GM21619 (cell line): ENCODE data around the gene PPP3R1.

ENCODE experiments used
- ATAC-seq: cut with Tn5 transposase; IDR thresholded peaks from one replicate; pipeline ENCODE4 v1.9.1; 2021; ENCODE audit not compliant: unreplicated experiment

Gene PPP3R1

GRCh38 chr2:68258851-68259250, 6.5 kb upstream of the PPP3R1 start:
- no peak for ATAC-seq

GRCh38 chr2:68256093-68256450, 3.7 kb upstream of the PPP3R1 start:
- ATAC-seq, result no peak

GRCh38 chr2:68253219-68254068, 1.1 kb upstream of the PPP3R1 start:
- no peak for ATAC-seq

DNA sequence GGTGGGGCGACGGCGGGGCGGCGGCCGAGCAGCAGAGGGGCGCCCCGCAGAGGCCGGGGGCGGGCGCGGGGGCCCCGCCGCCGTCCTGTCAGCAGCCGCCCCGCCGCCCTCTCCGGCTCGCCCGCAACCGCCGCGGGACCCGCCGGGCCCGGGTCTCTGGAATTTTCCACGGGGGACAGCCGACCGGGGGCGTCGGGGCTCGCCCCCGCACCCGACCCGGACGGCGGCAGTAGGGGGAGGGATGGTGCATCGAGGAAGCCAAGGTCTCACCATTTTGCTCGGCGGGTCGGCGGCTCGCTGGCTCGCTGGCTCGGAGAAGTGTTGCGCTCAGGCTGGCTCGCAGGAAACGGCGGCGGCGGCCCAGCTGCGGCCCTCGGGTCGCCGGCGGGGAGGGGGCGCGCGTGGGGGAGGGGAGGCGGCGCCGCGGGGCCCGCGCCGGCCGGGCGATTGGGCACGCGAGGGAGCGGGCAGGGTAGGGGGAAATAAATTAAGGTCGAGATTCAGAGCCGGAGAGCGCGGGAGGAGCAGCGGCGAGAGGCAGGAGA, 405 bp downstream of the PPP3R1 start:
- ATAC-seq, result peak; percentile 4

DNA sequence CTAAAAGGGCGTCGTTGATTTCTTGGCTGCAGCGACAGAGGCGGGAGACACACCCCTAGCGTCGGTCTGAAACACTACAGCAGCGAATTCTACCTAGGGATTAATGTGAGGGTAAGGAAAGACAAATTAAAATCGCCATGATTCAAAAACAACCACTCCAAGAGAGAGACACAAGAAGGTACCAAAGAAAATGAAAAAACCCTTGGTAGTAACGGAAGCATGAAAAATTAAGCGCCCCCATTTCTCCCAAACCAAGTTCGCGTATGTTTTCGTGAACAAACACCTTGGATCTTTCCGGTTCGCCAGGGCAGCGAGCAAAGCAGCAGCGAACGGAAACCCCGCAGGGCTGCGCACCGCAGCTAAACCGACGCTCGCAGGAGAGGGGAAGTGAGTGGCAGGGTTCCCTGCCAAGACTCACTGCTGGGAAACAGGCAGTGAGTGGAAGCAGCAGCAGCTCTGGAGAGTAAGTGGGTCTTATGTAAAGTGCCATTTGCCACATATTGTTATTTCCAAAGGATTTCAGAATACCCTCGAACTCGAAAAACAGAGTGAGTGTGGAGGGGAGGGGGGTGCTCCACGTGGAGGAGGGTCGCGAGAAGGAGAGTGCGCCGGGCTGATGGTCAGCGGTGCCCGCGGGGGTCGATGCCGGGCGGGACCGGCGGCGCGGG, 1.0 kb downstream of the PPP3R1 start:
- peak; percentile 55 for ATAC-seq

DNA sequence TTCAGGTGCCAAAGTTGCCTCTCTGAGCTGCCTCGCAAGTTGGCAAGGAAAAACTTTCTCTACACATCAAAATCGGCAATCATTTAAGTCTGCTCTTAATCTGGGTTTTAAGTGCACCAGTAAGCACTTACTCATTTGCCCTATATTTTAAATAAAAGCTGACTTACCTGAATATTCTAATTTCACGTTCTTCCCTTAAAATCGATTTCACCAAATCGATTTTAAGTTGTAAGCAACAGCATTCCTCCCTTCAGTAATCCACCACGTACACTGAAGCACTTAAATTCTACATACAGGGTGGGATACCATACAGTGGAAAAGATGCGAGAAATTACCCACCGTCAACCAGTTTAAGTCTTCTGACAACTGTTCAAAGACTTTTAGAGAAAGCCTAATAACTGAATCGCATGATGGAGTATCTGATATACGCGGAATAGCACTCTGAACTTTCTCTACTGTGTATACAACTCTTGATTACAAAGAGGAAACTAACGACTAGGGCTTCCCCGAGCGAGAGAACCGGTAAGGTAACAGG, 1.6 kb downstream of the PPP3R1 start:
- no peak for ATAC-seq

- ATAC-seq, result no peak
Measured at GRCh38 chr2:68250196-68250595, 2.1 kb downstream of the PPP3R1 start.

DNA sequence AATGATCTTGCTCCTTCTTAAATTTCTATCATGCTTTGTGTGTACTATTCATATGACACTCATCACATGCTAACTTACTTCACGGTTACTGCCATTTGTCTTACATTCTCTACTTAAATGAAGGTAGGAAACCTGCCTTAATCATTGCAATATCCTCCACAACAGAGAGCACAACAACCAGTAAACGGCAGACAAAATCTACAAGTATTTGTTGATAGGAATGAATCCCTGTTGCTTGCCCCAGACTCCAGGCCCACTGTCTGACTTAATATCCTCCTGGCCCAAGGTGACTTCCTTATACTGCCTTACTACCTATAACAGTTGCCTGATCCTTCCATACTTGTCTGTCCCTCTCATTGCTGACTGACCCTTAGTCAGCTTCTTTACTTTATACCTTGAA, 3.5 kb downstream of the PPP3R1 start:
- no peak for ATAC-seq

DNA sequence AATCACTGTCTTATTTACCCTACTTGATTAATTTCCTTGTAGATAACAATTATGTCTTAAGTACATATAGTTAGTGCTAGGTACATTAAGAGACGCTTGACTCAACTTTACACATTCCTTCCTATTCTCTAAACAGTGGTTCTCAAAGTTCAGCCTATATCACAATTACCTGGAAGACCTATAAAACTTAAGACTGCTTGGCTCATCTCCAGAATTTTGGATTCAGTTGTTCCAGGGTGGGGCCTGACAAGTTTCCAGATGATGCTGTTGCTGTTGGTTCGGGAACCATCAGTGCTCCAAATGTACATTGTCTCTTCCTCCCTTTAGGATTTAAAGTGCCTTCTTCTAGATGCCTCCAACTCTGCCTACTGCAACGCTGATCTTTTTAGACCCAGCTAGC, 4.0 kb downstream of the PPP3R1 start:
- ATAC-seq, result no peak

GRCh38 chr2:68246396-68246795, 5.9 kb downstream of the PPP3R1 start:
- ATAC-seq, result no peak

DNA sequence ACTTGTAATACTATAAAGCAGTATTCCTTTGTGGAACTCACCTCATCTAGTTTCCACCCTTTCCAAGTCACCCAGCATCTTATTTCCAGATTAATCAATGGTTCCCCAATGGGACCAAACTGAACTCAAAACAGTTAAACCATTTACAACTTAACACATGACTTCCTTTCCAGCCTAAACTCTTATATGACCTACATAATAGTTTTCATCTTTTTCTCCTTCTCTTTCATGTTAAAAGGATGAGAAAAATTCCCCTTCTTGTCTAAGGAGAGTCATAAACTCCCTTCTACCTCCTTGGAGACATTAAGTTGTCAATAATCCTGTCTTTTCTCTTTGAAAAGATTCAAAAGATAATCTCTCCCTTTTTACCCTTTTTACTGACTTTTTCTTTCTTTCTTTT, 6.7 kb downstream of the PPP3R1 start:
- ATAC-seq, result no peak

DNA sequence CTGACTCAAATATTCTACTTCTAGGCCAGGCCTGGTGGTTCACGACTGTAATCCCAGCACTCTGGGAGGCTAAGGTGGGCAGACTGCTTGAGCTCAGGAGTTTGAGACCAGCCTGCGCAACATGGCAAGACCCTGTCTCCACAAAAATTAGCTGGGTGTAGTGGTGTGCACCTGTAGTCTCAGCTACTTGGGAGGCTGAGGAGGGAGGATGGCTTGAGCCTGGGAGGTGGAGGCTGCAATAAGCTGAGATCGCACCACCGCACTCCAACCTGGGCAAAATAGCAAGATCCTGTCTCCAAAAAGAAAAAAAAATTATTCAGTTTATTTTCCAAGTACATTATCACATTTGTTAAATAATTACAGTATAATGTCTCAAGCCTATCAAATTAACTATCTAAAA, 7.3 kb downstream of the PPP3R1 start:
- ATAC-seq, result no peak

DNA sequence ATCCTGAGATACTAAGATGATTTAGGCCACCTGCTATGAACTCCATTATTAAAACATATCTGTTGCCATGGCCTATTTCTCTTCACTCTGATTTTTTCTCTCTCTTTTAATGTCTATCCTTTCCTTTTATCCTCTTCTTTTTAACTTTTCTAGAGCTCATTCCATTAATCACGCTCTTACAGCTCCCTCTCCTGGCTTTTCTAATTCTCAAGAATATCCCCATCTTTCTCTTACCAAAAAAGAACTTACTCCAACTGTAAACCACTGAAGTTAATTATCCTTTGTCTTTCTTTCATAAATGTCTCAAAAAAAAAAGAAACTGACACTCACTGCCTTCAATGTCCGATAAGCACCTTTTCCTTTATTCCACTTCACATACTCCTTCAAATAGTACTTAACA, 7.9 kb downstream of the PPP3R1 start:
- no peak for ATAC-seq

DNA sequence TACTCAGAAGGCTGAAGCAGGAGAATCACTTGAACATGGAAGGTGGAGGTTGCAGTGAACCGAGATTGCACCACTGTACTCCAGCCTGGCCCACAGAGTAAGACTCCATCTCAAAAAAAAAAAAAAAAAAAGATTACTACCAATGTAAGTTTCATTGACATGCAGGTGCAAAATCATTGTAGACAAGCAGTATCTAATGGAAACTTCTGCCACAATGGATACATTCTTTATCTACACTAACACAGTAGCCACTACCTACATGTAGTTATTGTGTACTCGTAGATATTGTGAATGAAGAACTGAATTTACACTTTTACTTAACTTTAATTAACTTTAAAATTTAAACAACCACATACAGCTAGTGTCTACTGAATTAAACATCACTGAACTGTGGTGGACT, 10.6 kb downstream of the PPP3R1 start:
- ATAC-seq, result no peak

GRCh38 chr2:68240446-68240845, 11.9 kb downstream of the PPP3R1 start:
- ATAC-seq, result no peak

DNA sequence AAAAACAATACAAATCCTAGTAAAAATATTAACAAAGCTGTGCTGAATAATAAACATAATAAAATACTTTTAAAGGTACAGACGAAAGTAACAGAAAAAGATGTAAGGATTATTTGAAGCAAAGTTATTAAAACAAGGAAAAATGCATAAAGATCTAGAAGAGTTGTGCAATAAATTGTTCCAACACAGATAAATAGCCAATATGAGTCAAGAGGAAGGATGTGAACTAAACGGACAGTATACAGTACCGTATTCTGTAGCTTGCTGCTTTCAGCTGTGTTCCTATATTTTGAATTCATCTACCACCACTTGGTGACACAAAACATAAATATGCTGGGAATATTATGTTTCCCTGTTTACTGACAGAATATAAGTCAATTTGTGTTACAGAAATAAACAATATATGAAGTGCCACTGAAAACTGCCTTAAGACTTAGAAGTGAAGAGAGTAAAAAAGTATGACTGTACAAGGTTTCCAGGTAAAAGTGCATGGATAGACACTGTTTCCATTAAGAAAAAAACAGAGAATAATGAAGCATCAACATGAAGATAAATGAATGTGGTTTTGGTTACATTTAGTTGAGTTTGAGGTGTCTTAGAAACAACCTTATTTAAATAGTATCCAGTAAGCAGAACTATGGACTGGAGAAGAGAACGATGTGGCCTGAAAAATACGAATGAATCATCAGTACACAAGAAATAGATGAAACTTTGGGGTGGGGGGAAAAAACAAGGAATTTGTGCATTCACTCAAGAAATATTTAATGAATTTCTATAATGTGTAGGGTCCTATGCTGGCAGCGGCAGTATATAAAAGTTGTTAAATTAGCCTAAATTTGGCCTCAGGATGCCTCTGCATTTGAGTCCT, 13.1 kb downstream of the PPP3R1 start:
- ATAC-seq, result no peak

DNA sequence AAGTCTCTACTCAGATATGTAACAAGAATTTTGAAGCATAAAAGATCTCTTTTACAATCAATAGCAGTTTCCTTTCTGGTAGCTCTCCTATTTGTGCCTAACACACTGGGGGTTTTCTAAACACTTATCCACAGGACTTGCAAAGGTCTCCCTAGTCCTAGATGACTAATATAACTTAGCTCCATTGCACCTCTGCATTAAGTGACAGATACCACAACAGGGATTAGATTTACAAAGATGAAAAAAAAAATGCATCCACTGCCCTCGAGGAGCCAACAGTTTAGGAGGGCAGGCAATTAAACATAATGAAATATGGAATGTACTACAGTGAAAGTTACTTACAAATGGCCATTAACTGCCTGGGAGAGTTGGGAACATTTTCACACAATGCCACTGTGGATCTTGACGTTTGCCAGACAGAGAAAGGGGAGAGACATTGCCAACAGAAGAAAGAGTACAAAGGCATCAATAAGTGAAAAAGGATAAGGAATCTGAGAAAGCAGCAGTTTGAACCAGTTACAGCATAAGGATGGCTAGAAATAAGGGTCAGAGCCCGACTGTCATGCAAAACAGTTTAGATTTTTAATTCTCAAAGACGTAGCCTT, 14.3 kb downstream of the PPP3R1 start:
- no peak for ATAC-seq

- no peak for ATAC-seq
Measured at GRCh38 chr2:68237404-68237803, 14.9 kb downstream of the PPP3R1 start.

DNA sequence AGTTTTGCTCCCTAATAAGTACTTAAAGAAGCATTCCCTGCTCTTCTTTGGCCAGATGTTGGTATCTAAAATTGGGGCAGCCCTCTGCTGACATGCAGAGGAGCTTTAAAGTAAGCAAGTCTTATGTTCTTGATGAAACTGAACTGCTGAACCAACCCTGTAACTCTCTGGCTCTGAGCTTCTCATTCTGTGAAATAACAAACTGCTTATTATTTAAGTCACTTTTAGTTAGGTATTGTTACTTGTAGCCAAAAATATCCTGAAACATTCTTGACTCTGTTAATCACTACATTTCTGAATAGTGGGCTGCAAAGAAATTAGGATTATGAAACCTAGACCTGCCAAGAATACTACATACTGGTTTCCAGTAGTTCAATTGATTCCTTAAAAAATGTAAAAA, 15.5 kb downstream of the PPP3R1 start:
- ATAC-seq, result no peak

GRCh38 chr2:68236103-68236734, 16.1 kb downstream of the PPP3R1 start:
- ATAC-seq, result no peak
